Stimulated activated memory B cell treated with anti-CD40 and anti-IgM and Interleukin-4, amounts not matched to agents 10 μg/mL and 1 μg/mL and 100 μg/mL, for 72 hours (primary cell): ENCODE results near the gene SMIM1.
"Not testable (repeated sequence)": the region's sequence is repeated elsewhere in the genome, so short reads cannot be mapped to it uniquely, and the experiment has no call there.

Experiments
- ATAC-seq: fragments of 150-1000 bp; cut with Tn5 transposase; 2 replicates; pipeline ENCODE4 v1.10.0; 2021
- H3K27ac Mint-ChIP-seq: one replicate; pipeline ENCODE4 v1.8.0; 2022; ENCODE audit warnings: mild to moderate bottlenecking, mixed read lengths
- H3K27me3 Mint-ChIP-seq: one replicate; pipeline ENCODE4 v1.8.0; 2022; ENCODE audit warnings: mixed read lengths
- H3K36me3 Mint-ChIP-seq: one replicate; pipeline ENCODE4 v1.8.0; 2022; ENCODE audit warnings: mixed read lengths
- H3K4me1 Mint-ChIP-seq: one replicate; pipeline ENCODE4 v1.8.0; 2022; ENCODE audit warnings: mixed read lengths
- H3K4me3 Mint-ChIP-seq: one replicate; pipeline ENCODE4 v1.8.0; 2022; ENCODE audit warnings: mild to moderate bottlenecking, moderate library complexity, mixed read lengths
- H3K9me3 Mint-ChIP-seq: one replicate; pipeline ENCODE4 v1.8.0; 2022; ENCODE audit warnings: mixed read lengths

Gene SMIM1

GRCh38 chr1:3787745-3788605 is 15.4 kb downstream of the SMIM1 start:
- peak; percentile 9 for ATAC-seq
- no peaks in the 10 kb centered on the region for H3K9me3 Mint-ChIP-seq
- peaks cover 46% of the 10 kb centered on the region for H3K36me3 Mint-ChIP-seq
- H3K27me3 Mint-ChIP-seq, result no peaks in the 10 kb centered on the region
- H3K4me3 Mint-ChIP-seq, result no peak overlapping the region
- peak overlapping the region; percentile 74 for H3K27ac Mint-ChIP-seq
- peaks cover 29% of the 10 kb centered on the region for H3K4me1 Mint-ChIP-seq

GRCh38 chr1:3788756-3789420 is 16.3 kb downstream of the SMIM1 start:
- Mint-ChIP-seq H3K27me3 (no peaks in the 10 kb centered on the region), H3K4me1 (peaks cover 39% of the 10 kb centered on the region), H3K4me3 (no peak overlapping the region), H3K9me3 (no peaks in the 10 kb centered on the region), H3K36me3 (peaks cover 43% of the 10 kb centered on the region), H3K27ac (peak overlapping the region; percentile 74)
- no peak for ATAC-seq

- Mint-ChIP-seq H3K4me3 (no peak overlapping the region), H3K9me3 (no peaks in the 10 kb centered on the region), H3K36me3 (peaks cover 35% of the 10 kb centered on the region), H3K27ac (no peak overlapping the region), H3K4me1 (peaks cover 42% of the 10 kb centered on the region), H3K27me3 (no peaks in the 10 kb centered on the region)
- ATAC-seq, result no peak
Observed at GRCh38 chr1:3789421-3790300, 17.1 kb downstream of the SMIM1 start.

- H3K36me3 Mint-ChIP-seq, result peaks cover 28% of the 10 kb centered on the region
- no peaks in the 10 kb centered on the region for H3K9me3 Mint-ChIP-seq
- no peaks in the 10 kb centered on the region for H3K27me3 Mint-ChIP-seq
- H3K4me3 Mint-ChIP-seq, result no peak overlapping the region
- no peak overlapping the region for H3K27ac Mint-ChIP-seq
- ATAC-seq, result no peak
- peaks cover 42% of the 10 kb centered on the region for H3K4me1 Mint-ChIP-seq
Observed at GRCh38 chr1:3790500-3790923, 18.0 kb downstream of the SMIM1 start.

- no peak for ATAC-seq
- Mint-ChIP-seq H3K36me3 (peaks cover 26% of the 10 kb centered on the region), H3K9me3 (no peaks in the 10 kb centered on the region), H3K27me3 (no peaks in the 10 kb centered on the region), H3K4me3 (no peak overlapping the region), H3K27ac (no peak overlapping the region), H3K4me1 (peaks cover 42% of the 10 kb centered on the region)
Observed at GRCh38 chr1:3790952-3791351, 18.4 kb downstream of the SMIM1 start.

- no peaks in the 10 kb centered on the region for H3K36me3 Mint-ChIP-seq
- H3K27ac Mint-ChIP-seq, result peak overlapping the region; percentile 82
- no peaks in the 10 kb centered on the region for H3K27me3 Mint-ChIP-seq
- peaks cover 29% of the 10 kb centered on the region for H3K4me1 Mint-ChIP-seq
- no peaks in the 10 kb centered on the region for H3K9me3 Mint-ChIP-seq
- no peak for ATAC-seq
- peak overlapping the region; percentile 81 for H3K4me3 Mint-ChIP-seq
Observed at GRCh38 chr1:3795453-3796214, 23.1 kb downstream of the SMIM1 start.

GRCh38 chr1:3796215-3797061 is 23.9 kb downstream of the SMIM1 start, which contains the start of gene LRRC47:
LRRC47 (minus strand) TSS chr1:3796498; CDS start chr1:3796476, 22 bp downstream.
- peak; percentile 100 for ATAC-seq
- peaks cover 38% of the 10 kb centered on the region for H3K4me1 Mint-ChIP-seq
- peak within 1 kb of the TSS; percentile 87 for H3K4me3 Mint-ChIP-seq
- H3K36me3 Mint-ChIP-seq, result no peaks in the 10 kb centered on the region
- no peaks in the 10 kb centered on the region for H3K27me3 Mint-ChIP-seq
- H3K9me3 Mint-ChIP-seq, result no peaks in the 10 kb centered on the region
- H3K27ac Mint-ChIP-seq, result peak within 1 kb of the TSS; percentile 82

GRCh38 chr1:3799976-3800685 is 27.6 kb downstream of the SMIM1 start:
- no peak for ATAC-seq
- H3K9me3 Mint-ChIP-seq, result no peaks in the 10 kb centered on the region

GRCh38 chr1:3800795-3801194 is 28.2 kb downstream of the SMIM1 start:
- not testable (repeated sequence) for H3K36me3 Mint-ChIP-seq, ATAC-seq, H3K9me3 Mint-ChIP-seq
- H3K4me3 Mint-ChIP-seq, result peak overlapping the region; percentile 23
- peaks cover 21% of the 10 kb centered on the region for H3K27me3 Mint-ChIP-seq
- H3K4me1 Mint-ChIP-seq, result peaks cover 42% of the 10 kb centered on the region
- peak overlapping the region; percentile 72 for H3K27ac Mint-ChIP-seq

More at GRCh38 chr1:3799976-3800685, 27.6 kb downstream of the SMIM1 start:
- Mint-ChIP-seq H3K27ac (peak overlapping the region; percentile 72), H3K36me3 (no peaks in the 10 kb centered on the region), H3K4me1 (peaks cover 38% of the 10 kb centered on the region), H3K4me3 (no peak overlapping the region), H3K27me3 (peaks cover 14% of the 10 kb centered on the region)

GRCh38 chr1:3803905-3804626 is 31.5 kb downstream of the SMIM1 start:
- peaks cover 32% of the 10 kb centered on the region for H3K27me3 Mint-ChIP-seq
- ATAC-seq, result peak; percentile 58
- peak overlapping the region; percentile 28 for H3K4me3 Mint-ChIP-seq
- H3K27ac Mint-ChIP-seq, result peak overlapping the region; percentile 78
- H3K36me3 Mint-ChIP-seq, result no peaks in the 10 kb centered on the region
- peaks cover 31% of the 10 kb centered on the region for H3K4me1 Mint-ChIP-seq
- peaks cover 7% of the 10 kb centered on the region for H3K9me3 Mint-ChIP-seq

GRCh38 chr1:3804627-3804944 is 32.0 kb downstream of the SMIM1 start:
- peak overlapping the region; percentile 78 for H3K27ac Mint-ChIP-seq
- H3K4me1 Mint-ChIP-seq, result peaks cover 31% of the 10 kb centered on the region
- not testable (repeated sequence) for H3K36me3 Mint-ChIP-seq, H3K9me3 Mint-ChIP-seq
- H3K4me3 Mint-ChIP-seq, result peak overlapping the region; percentile 28
- peaks cover 32% of the 10 kb centered on the region for H3K27me3 Mint-ChIP-seq
- ATAC-seq, result peak; percentile 34

- Mint-ChIP-seq H3K27me3 (peaks cover 32% of the 10 kb centered on the region), H3K4me1 (peaks cover 31% of the 10 kb centered on the region), H3K9me3 (peaks cover 7% of the 10 kb centered on the region), H3K4me3 (peak overlapping the region; percentile 7), H3K27ac (peak overlapping the region; percentile 78), H3K36me3 (no peaks in the 10 kb centered on the region)
- no peak for ATAC-seq
Observed at GRCh38 chr1:3805038-3805437, 32.5 kb downstream of the SMIM1 start.

- peaks cover 22% of the 10 kb centered on the region for H3K4me1 Mint-ChIP-seq
- H3K4me3 Mint-ChIP-seq, result no peak overlapping the region
- no peaks in the 10 kb centered on the region for H3K36me3 Mint-ChIP-seq
- ATAC-seq, result no peak
- H3K27ac Mint-ChIP-seq, result no peak overlapping the region
- peaks cover 7% of the 10 kb centered on the region for H3K9me3 Mint-ChIP-seq
- H3K27me3 Mint-ChIP-seq, result peaks cover 31% of the 10 kb centered on the region
Observed at GRCh38 chr1:3807769-3808168, 35.2 kb downstream of the SMIM1 start.
